K562 (cell line): Measurements from ENCODE around the gene KLHDC7B. TPM values are rescaled to one million over a fixed set of nuclear protein-coding genes. Genes with fewer than 3 reads are reported as not detected.

ENCODE experiments used
- ATAC-seq: fragments of 200-7000 bp; cut with Tn5 transposase; 3 replicates; pipeline ENCODE4 v1.9.1; 2020; ENCODE audit warnings: moderate library complexity
- BruUV-seq: library from RNA; stranded (reverse); fragments of 400-500 nt; replicated peaks from 2 replicates; lab custom pipeline; 2021; lab: Mats Ljungman, UMichigan
- CTCF ChIA-PET: fragments of 300-600 bp; formaldehyde crosslinking; extraction: SDS; loops from one replicate; lab custom pipeline; 2021; ENCODE audit warnings: low intra/inter-chr PET ratio; lab: Yijun Ruan, JAX
- POLR2A ChIA-PET: fragments of 300-600, 350-650 bp; sonication (Branson Sonifier 250); formaldehyde crosslinking; extraction: SDS; loops from one replicate; lab custom pipeline; 2021; ENCODE audit warnings: antibody characterized with exemption, inconsistent platforms; lab: Yijun Ruan, JAX
- DNase-seq, 4 experiments: peaks; one replicate each; pipeline versions ENCODE4 v3.0.0 to v3.0.0-alpha.2; 2011 to 2018; ENCODE audit warnings: low spot score in 3 of 4, mixed read lengths in 3 of 4; ENCODE audit errors: extremely low read depth in 1 of 4
- FAIRE-seq: peaks from 2 replicates; lab custom pipeline; 2011; peaks lifted over from hg19 to GRCh38; lab: Jason Lieb, UNC
- H2AFZ ChIP-seq: 2 replicates; pipeline ENCODE4 v1.6.0; 2011; ENCODE audit warnings: low read depth, low read length, control low read depth, inconsistent platforms
- H3K27ac ChIP-seq: fragments of 200-600 bp; 3 replicates; pipeline ENCODE4 v1.8.0; 2011; ENCODE audit warnings: low read depth, mild to moderate bottlenecking, control low read depth, inconsistent platforms, low read length, moderate library complexity, mixed read lengths; ENCODE audit errors: extremely low read depth
- H3K27me3 ChIP-seq, 2 experiments: fragments of 300-600 bp in 1 of 2; 2 replicates in 1 of 2; 3 replicates in 1 of 2; pipeline versions ENCODE4 v1.6.0 to v1.8.0; 2011; ENCODE audit warnings: inconsistent platforms in 2 of 2, low read length in 2 of 2, mild to moderate bottlenecking in 1 of 2, mixed read lengths in 1 of 2, moderate library complexity in 1 of 2; ENCODE audit not compliant: control insufficient read depth in 2 of 2, insufficient read depth in 2 of 2
- H3K36me3 ChIP-seq: fragments of 300-600 bp; 3 replicates; pipeline ENCODE4 v1.8.0; 2011; ENCODE audit warnings: mild to moderate bottlenecking, low read length, inconsistent platforms; ENCODE audit not compliant: control insufficient read depth, insufficient read depth
- H3K4me1 ChIP-seq, 2 experiments: fragments of 200-600 bp in 1 of 2; replicated peaks in 1 of 2; 2 replicates in 1 of 2; 3 replicates in 1 of 2; pipeline versions ENCODE4 v1.5.1 to v1.8.0; 2011; ENCODE audit warnings: inconsistent platforms in 2 of 2, low read length in 2 of 2, mild to moderate bottlenecking in 1 of 2, mixed read lengths in 1 of 2, moderate library complexity in 1 of 2; ENCODE audit not compliant: control insufficient read depth in 2 of 2, insufficient read depth in 2 of 2
- H3K4me2 ChIP-seq: 2 replicates; pipeline ENCODE4 v1.6.1; 2011; ENCODE audit warnings: low read length, control low read depth, inconsistent platforms, mixed read lengths; ENCODE audit not compliant: insufficient read depth
- H3K4me3 ChIP-seq: fragments of 200-600 bp; sonication (generic), shearing (Covaris generic); 2 replicates; pipeline ENCODE4 v1.5.1; 2016; ENCODE audit warnings: control low read depth, inconsistent platforms
- H3K79me2 ChIP-seq: fragments of 200-600 bp; 3 replicates; pipeline ENCODE4 v1.8.0; 2011; ENCODE audit warnings: low read length, inconsistent platforms; ENCODE audit not compliant: control insufficient read depth, insufficient read depth
- H3K9ac ChIP-seq, 2 experiments: 2 replicates each; pipeline versions ENCODE4 v1.6.0 to v1.6.1; 2011; ENCODE audit warnings: low read depth in 2 of 2, low read length in 2 of 2, control low read depth in 1 of 2, inconsistent platforms in 1 of 2, mild to moderate bottlenecking in 1 of 2, mixed read lengths in 1 of 2; ENCODE audit not compliant: insufficient read depth in 1 of 2
- H3K9me1 ChIP-seq: one replicate; pipeline ENCODE4 v1.6.0; 2011; ENCODE audit warnings: inconsistent platforms, mild to moderate bottlenecking, low read length, moderate library complexity; ENCODE audit not compliant: control insufficient read depth, insufficient read depth
- H3K9me3 ChIP-seq: replicated peaks from 2 replicates; pipeline ENCODE4 v1.5.1; 2011; ENCODE audit warnings: low read depth, low read length, inconsistent platforms; ENCODE audit not compliant: control insufficient read depth, insufficient read depth
- H4K20me1 ChIP-seq: replicated peaks from 2 replicates; pipeline ENCODE4 v1.6.1; 2011; ENCODE audit warnings: low read length, inconsistent platforms, mixed read lengths; ENCODE audit not compliant: control insufficient read depth, insufficient read depth
- ATF1 ChIP-seq, 2 experiments: fragments of 450-650 bp in 1 of 2; IDR thresholded peaks; 2 replicates each; pipeline ENCODE4 v1.6.1; 2016; ENCODE audit warnings: missing compliant biosample characterization in 1 of 2, missing genetic modification characterization in 1 of 2
- DPF2 ChIP-seq: fragments of 450-650 bp; IDR thresholded peaks from 2 replicates; pipeline ENCODE4 v1.6.1; 2016
- GTF2E2 ChIP-seq: fragments of 200-800 bp; sonication (Bioruptor generic); IDR thresholded peaks from 2 replicates; pipeline ENCODE4 v1.6.1; 2016; ENCODE audit warnings: missing genetic modification characterization, missing compliant biosample characterization
- YY1 ChIP-seq, 3 experiments: IDR thresholded peaks; 2 replicates each; pipeline ENCODE4 v1.6.1; 2011; ENCODE audit warnings: low read length in 2 of 3, mild to moderate bottlenecking in 2 of 3, moderate library complexity in 2 of 3, borderline replicate concordance in 1 of 3, control low read depth in 1 of 3, low read depth in 1 of 3; ENCODE audit not compliant: insufficient read depth in 3 of 3, insufficient replicate concordance in 2 of 3, control insufficient read depth in 1 of 3, insufficient read length in 1 of 3; ENCODE audit errors: extremely low read depth in 1 of 3
- ZNF277 ChIP-seq: fragments of 250-450 bp; sonication (Bioruptor Pico); IDR thresholded peaks from 2 replicates; pipeline ENCODE4 v1.8.0; 2022; ENCODE audit warnings: inconsistent platforms, mild to moderate bottlenecking, moderate library complexity, borderline replicate concordance
- ZNF717 ChIP-seq: fragments of 250-450 bp; sonication (Bioruptor Pico); IDR thresholded peaks from 2 replicates; pipeline ENCODE4 v1.5.0; 2021
- WGBS: fragments of 100-300 bp; shearing (Covaris generic); methylation state at CpG from one replicate; pipeline ENCODE4 v1.1.6; 2016; ENCODE audit warnings: low coverage, mixed read lengths; ENCODE audit not compliant: insufficient coverage; ENCODE audit errors: missing lambda C conversion rate; 5-methylcytosine and 5-hydroxymethylcytosine counted together
- in situ Hi-C: fragments of 300-500 bp; cut with MboI; formaldehyde crosslinking; loops from 4 replicates; pipeline ENCODE4 v1.15.0; 2018; ENCODE audit warnings: inconsistent platforms, mixed read lengths
- intact Hi-C: fragments of 100-400 bp; cut with micrococcal nuclease; formaldehyde crosslinking; loops from 2 replicates; pipeline ENCODE4 v1.14.2; 2022
- polyA plus RNA-seq, 8 experiments: library from polyadenylated mRNA; depleted of rRNA in 4 of 8; stranded (reverse) in 5 of 8; unstranded in 3 of 8; fragments of >200 nt; fragmentation: Nextera tagmentation in 2 of 8; fragmentation: Illumina TruSeq in 1 of 8; extraction: Ambion mirVana in 2 of 8; extraction: Trizol in 1 of 8; gene quantifications; 2 replicates each; pipeline versions ENCODE4 v1.2.1 to v1.2.3, GENCODE V29; 2011 to 2014; ENCODE audit warnings: inconsistent platforms in 1 of 8, missing spikeins in 1 of 8
- total RNA-seq, 7 experiments: library from RNA; depleted of rRNA in 6 of 7; stranded (reverse); fragments of >200 nt in 6 of 7; fragmentation: Illumina TruSeq in 2 of 7; extraction: Trizol in 2 of 7; gene quantifications; 2 replicates each; pipeline versions ENCODE4 v1.2.1 to v1.2.3, GENCODE V29; 2011 to 2021; ENCODE audit warnings: low replicate concordance in 1 of 7

Gene KLHDC7B
- total and polyA plus RNA-seq, 9 of the 15 experiments (the other 6 are each of a cell fraction or from before 2014, with no cell fraction given), result 0.04 to 0.22 (median 0.05) TPM; not detected in 4

GRCh38 chr22:50569041-50569459 is 23.4 kb downstream of the KLHDC7B start:
- Histone ChIP-seq H3K36me3 (no peaks in the 10 kb centered on the region), H3K4me3 (no peak overlapping the region), H3K4me2 (no peak overlapping the region), H3K79me2 (no peaks in the 10 kb centered on the region), H3K9me1 (no peaks in the 10 kb centered on the region), H3K4me1 (peaks cover 0 to 10% of the 10 kb centered on the region in 2 experiments; a peak in 3 of 5 replicates), H3K27me3 (no peaks in the 10 kb centered on the region), H3K27ac (no peak overlapping the region), H4K20me1 (no peaks in the 10 kb centered on the region), H2AFZ (no peak overlapping the region), H3K9me3 (no peaks in the 10 kb centered on the region), H3K9ac (no peak overlapping the region; a peak in 1 of 4 replicates)
- FAIRE-seq, result no peak
- intact Hi-C loops, result no loop called here
- WGBS, result 65% methylated on average over 6 of the region's 8 CpGs
- ChIA-PET POLR2A (interaction anchor here (0.6 to 0.9 kb wide), 2 partner anchors 13 to 57 kb away, joined by 3 read pairs; partner anchors contain the start of gene CHKB), CTCF (no interaction called here)
- DNase-seq, result no peak
- in situ Hi-C loops, result loop anchor here (5.0 kb wide), 1 partner anchor 47 kb away; no protein-coding TSS in a partner anchor
- TF ChIP-seq ATF1 (CRISPR knock-in tag; IDR thresholded peaks at IDR 0.05), result no peak
- TF ChIP-seq ATF1 (tag; IDR thresholded peaks at IDR 0.05), result 0 out of 2 replicates have a peak, but pooled peaks have one; percentile 2
- TF ChIP-seq ZNF717 (CRISPR knock-in tag), result no peak
- no peak for TF ChIP-seq YY1 (IDR thresholded peaks at IDR 0.05; ENCODE audit: borderline replicate concordance in 1 of 3, control insufficient read depth in 1 of 3, extremely low read depth in 1 of 3, insufficient read depth in 3 of 3, insufficient read length in 1 of 3, insufficient replicate concordance in 2 of 3, low read depth in 1 of 3, low read length in 2 of 3)
- TF ChIP-seq DPF2, result no peak
- TF ChIP-seq ZNF277, result no peak
- no peak for TF ChIP-seq GTF2E2 (tag)
- no peak for ATAC-seq
- no TSS peak for BruUV-seq
